SK-N-SH treated with all-trans-retinoic acid at 6 μM for 48 hours (cell line): Measurements from ENCODE around the gene SEL1L2.

Experiments used
- ARNTL ChIP-seq: fragments of 450-650 bp; formaldehyde crosslinking; IDR thresholded peaks from 2 replicates; pipeline ENCODE4 v1.5.0; 2020; ENCODE audit warnings: low read depth, mild to moderate bottlenecking, moderate library complexity, borderline replicate concordance
- TSHZ2 ChIP-seq: fragments of 250-450 bp; sonication (Bioruptor Pico); IDR thresholded peaks from 2 replicates; pipeline ENCODE4 v1.5.0; 2020; ENCODE audit warnings: mild to moderate bottlenecking, moderate library complexity
- ZFP3 ChIP-seq: fragments of 250-450 bp; sonication (Bioruptor Pico); IDR thresholded peaks from 2 replicates; pipeline ENCODE4 v1.5.0; 2020; ENCODE audit warnings: mild to moderate bottlenecking, moderate library complexity

- TF ChIP-seq TSHZ2 (CRISPR knock-in tag): no peak
- no peak for TF ChIP-seq ZFP3 (CRISPR knock-in tag)
- no peak for TF ChIP-seq ARNTL
Observed at GRCh38 chr20:13930281-13930680, 60.1 kb downstream of the SEL1L2 start.
